HEK293 (cell line): ENCODE measurements around the gene POT1.

Source experiments
- CTCF ChIA-PET: fragments of 350-600 bp; formaldehyde crosslinking; extraction: SDS; loops from one replicate; lab custom pipeline; 2021; ENCODE audit warnings: antibody characterized with exemption; lab: Yijun Ruan, JAX
- POLR2A ChIA-PET: fragments of 300-600 bp; formaldehyde crosslinking; extraction: SDS; loops from one replicate; lab custom pipeline; 2020; ENCODE audit warnings: antibody characterized with exemption, inconsistent platforms; lab: Yijun Ruan, JAX
- H3K27ac ChIP-seq: fragments of 200-500 bp; sonication (Bioruptor generic); 2 replicates; pipeline ENCODE4 v1.5.1; 2014; ENCODE audit warnings: low read depth, low read length, control low read depth, inconsistent platforms; ENCODE audit errors: extremely low read depth
- H3K36me3 ChIP-seq, 2 experiments: fragments of 200-500 bp in 1 of 2; sonication (Bioruptor generic) in 1 of 2; 1 replicate in 1 of 2; 2 replicates in 1 of 2; pipeline ENCODE4 v1.5.1; 2014 to 2017; ENCODE audit warnings: inconsistent platforms in 2 of 2, low read length in 2 of 2; ENCODE audit not compliant: control insufficient read depth in 2 of 2, insufficient read depth in 1 of 2
- H3K4me1 ChIP-seq: fragments of 200-500 bp; sonication (Bioruptor generic); 2 replicates; pipeline ENCODE4 v1.5.1; 2014; ENCODE audit warnings: mild to moderate bottlenecking, low read length, inconsistent platforms; ENCODE audit not compliant: control insufficient read depth, insufficient read depth
- H3K4me3 ChIP-seq: 2 replicates; pipeline ENCODE4 v1.5.1; 2011; ENCODE audit warnings: low read depth, mild to moderate bottlenecking, control low read depth, low read length, moderate library complexity
- H3K9me3 ChIP-seq: fragments of 200-500 bp; sonication (Bioruptor generic); 2 replicates; pipeline ENCODE4 v1.5.1; 2014; ENCODE audit warnings: low read depth, low read length, inconsistent platforms; ENCODE audit not compliant: control insufficient read depth, insufficient read depth
- BCL11A ChIP-seq: fragments of 450-650 bp; formaldehyde crosslinking; IDR thresholded peaks from 2 replicates; pipeline ENCODE4 v1.5.1; 2016; ENCODE audit warnings: low read depth, missing biosample characterization, missing genetic modification characterization
- GLIS2 ChIP-seq: fragments of 450-650 bp; formaldehyde crosslinking; IDR thresholded peaks from 2 replicates; pipeline ENCODE4 v1.5.1; 2016; ENCODE audit warnings: missing biosample characterization, missing genetic modification characterization
- REPIN1 ChIP-seq: fragments of 450-650 bp; formaldehyde crosslinking; IDR thresholded peaks from 2 replicates; pipeline ENCODE4 v1.5.1; 2017; ENCODE audit warnings: missing biosample characterization, missing genetic modification characterization, low read depth
- ZNF10 ChIP-seq: fragments of 450-650 bp; formaldehyde crosslinking; IDR thresholded peaks from 2 replicates; pipeline ENCODE4 v1.5.1; 2017; ENCODE audit warnings: missing biosample characterization, missing genetic modification characterization
- ZNF140 ChIP-seq: fragments of 450-650 bp; formaldehyde crosslinking; IDR thresholded peaks from 2 replicates; pipeline ENCODE4 v1.5.1; 2016; ENCODE audit warnings: missing biosample characterization, missing genetic modification characterization
- ZNF169 ChIP-seq: fragments of 450-650 bp; formaldehyde crosslinking; IDR thresholded peaks from 2 replicates; pipeline ENCODE4 v1.5.1; 2016; ENCODE audit warnings: missing biosample characterization, missing genetic modification characterization
- ZNF19 ChIP-seq: fragments of 450-650 bp; formaldehyde crosslinking; IDR thresholded peaks from 2 replicates; pipeline ENCODE4; 2016; ENCODE audit warnings: missing biosample characterization, missing genetic modification characterization, low read depth
- ZNF37A ChIP-seq: fragments of 450-650 bp; IDR thresholded peaks from 2 replicates; pipeline ENCODE4 v1.5.1; 2018; ENCODE audit warnings: missing biosample characterization, missing genetic modification characterization
- ZNF600 ChIP-seq: fragments of 450-650 bp; formaldehyde crosslinking; IDR thresholded peaks from 2 replicates; pipeline ENCODE4 v1.5.1; 2016; ENCODE audit warnings: missing biosample characterization, missing genetic modification characterization
- ZSCAN23 ChIP-seq: fragments of 450-650 bp; formaldehyde crosslinking; IDR thresholded peaks from 2 replicates; pipeline ENCODE4 v1.5.1; 2016; ENCODE audit warnings: missing biosample characterization, missing genetic modification characterization
- TF ChIP-seq, protein P1 (sequence below): fragments of 450-650 bp; formaldehyde crosslinking; IDR thresholded peaks from 2 replicates; pipeline ENCODE4 v1.5.1; 2017; ENCODE audit warnings: missing biosample characterization, missing genetic modification characterization
- TF ChIP-seq, protein P2 (sequence below): fragments of 450-650 bp; formaldehyde crosslinking; IDR thresholded peaks from 2 replicates; pipeline ENCODE4; 2016; ENCODE audit warnings: missing biosample characterization, missing genetic modification characterization
- TF ChIP-seq, protein P3 (sequence below): fragments of 450-650 bp; formaldehyde crosslinking; IDR thresholded peaks from 2 replicates; pipeline ENCODE4 v1.5.1; 2016; ENCODE audit warnings: missing biosample characterization, missing genetic modification characterization, borderline replicate concordance
- TF ChIP-seq, protein P4 (sequence below): fragments of 450-650 bp; formaldehyde crosslinking; IDR thresholded peaks from 2 replicates; pipeline ENCODE4 v1.5.1; 2016; ENCODE audit warnings: missing biosample characterization, missing genetic modification characterization
- TF ChIP-seq, protein P5 (sequence below): fragments of 450-650 bp; formaldehyde crosslinking; IDR thresholded peaks from 2 replicates; pipeline ENCODE4 v1.5.1; 2016; ENCODE audit warnings: missing biosample characterization, missing genetic modification characterization

The POT1 gene

DNA sequence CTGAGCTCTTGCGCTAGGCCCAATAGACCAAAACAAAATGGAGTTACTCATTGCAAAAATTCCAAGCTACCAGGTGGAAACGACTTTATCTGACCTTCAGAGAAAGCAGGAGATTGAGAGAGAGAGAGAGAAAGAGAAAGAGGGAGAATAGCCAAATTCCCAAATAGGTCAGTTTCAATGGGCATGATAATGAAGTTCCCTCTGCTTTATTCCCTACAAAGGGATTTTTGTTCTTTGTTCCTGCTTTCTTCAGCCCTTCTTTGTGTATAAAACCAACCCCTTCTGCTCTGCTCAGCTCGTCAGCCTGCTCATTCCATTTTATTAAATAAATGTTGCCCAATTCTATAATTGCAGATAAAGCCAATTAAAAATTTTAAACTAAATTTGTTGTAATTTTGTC is 119.0 kb downstream of the POT1 start:
- POLR2A ChIA-PET: no interaction called here
- no peak overlapping the region for H3K4me3 ChIP-seq
- no peaks in the 10 kb centered on the region for H3K36me3 ChIP-seq
- H3K27ac ChIP-seq: no peak overlapping the region
- H3K4me1 ChIP-seq: no peaks in the 10 kb centered on the region
- no peaks in the 10 kb centered on the region for H3K9me3 ChIP-seq
- TF ChIP-seq ZNF169 (tag by site-specific recombination) (no peak), GLIS2 (tag by site-specific recombination) (no peak), ZSCAN23 (tag by site-specific recombination) (no peak), ZNF600 (no peak), ZNF37A (tag by site-specific recombination) (no peak)
- TF ChIP-seq, protein P1, sequence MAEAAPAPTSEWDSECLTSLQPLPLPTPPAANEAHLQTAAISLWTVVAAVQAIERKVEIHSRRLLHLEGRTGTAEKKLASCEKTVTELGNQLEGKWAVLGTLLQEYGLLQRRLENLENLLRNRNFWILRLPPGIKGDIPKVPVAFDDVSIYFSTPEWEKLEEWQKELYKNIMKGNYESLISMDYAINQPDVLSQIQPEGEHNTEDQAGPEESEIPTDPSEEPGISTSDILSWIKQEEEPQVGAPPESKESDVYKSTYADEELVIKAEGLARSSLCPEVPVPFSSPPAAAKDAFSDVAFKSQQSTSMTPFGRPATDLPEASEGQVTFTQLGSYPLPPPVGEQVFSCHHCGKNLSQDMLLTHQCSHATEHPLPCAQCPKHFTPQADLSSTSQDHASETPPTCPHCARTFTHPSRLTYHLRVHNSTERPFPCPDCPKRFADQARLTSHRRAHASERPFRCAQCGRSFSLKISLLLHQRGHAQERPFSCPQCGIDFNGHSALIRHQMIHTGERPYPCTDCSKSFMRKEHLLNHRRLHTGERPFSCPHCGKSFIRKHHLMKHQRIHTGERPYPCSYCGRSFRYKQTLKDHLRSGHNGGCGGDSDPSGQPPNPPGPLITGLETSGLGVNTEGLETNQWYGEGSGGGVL: no peak
- TF ChIP-seq, protein P2, sequence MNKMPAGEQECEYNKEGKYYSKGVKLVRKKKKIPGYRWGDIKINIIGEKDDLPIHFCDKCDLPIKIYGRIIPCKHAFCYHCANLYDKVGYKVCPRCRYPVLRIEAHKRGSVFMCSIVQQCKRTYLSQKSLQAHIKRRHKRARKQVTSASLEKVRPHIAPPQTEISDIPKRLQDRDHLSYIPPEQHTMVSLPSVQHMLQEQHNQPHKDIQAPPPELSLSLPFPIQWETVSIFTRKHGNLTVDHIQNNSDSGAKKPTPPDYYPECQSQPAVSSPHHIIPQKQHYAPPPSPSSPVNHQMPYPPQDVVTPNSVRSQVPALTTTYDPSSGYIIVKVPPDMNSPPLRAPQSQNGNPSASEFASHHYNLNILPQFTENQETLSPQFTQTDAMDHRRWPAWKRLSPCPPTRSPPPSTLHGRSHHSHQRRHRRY (tag by site-specific recombination): no peak
- TF ChIP-seq, protein P3, sequence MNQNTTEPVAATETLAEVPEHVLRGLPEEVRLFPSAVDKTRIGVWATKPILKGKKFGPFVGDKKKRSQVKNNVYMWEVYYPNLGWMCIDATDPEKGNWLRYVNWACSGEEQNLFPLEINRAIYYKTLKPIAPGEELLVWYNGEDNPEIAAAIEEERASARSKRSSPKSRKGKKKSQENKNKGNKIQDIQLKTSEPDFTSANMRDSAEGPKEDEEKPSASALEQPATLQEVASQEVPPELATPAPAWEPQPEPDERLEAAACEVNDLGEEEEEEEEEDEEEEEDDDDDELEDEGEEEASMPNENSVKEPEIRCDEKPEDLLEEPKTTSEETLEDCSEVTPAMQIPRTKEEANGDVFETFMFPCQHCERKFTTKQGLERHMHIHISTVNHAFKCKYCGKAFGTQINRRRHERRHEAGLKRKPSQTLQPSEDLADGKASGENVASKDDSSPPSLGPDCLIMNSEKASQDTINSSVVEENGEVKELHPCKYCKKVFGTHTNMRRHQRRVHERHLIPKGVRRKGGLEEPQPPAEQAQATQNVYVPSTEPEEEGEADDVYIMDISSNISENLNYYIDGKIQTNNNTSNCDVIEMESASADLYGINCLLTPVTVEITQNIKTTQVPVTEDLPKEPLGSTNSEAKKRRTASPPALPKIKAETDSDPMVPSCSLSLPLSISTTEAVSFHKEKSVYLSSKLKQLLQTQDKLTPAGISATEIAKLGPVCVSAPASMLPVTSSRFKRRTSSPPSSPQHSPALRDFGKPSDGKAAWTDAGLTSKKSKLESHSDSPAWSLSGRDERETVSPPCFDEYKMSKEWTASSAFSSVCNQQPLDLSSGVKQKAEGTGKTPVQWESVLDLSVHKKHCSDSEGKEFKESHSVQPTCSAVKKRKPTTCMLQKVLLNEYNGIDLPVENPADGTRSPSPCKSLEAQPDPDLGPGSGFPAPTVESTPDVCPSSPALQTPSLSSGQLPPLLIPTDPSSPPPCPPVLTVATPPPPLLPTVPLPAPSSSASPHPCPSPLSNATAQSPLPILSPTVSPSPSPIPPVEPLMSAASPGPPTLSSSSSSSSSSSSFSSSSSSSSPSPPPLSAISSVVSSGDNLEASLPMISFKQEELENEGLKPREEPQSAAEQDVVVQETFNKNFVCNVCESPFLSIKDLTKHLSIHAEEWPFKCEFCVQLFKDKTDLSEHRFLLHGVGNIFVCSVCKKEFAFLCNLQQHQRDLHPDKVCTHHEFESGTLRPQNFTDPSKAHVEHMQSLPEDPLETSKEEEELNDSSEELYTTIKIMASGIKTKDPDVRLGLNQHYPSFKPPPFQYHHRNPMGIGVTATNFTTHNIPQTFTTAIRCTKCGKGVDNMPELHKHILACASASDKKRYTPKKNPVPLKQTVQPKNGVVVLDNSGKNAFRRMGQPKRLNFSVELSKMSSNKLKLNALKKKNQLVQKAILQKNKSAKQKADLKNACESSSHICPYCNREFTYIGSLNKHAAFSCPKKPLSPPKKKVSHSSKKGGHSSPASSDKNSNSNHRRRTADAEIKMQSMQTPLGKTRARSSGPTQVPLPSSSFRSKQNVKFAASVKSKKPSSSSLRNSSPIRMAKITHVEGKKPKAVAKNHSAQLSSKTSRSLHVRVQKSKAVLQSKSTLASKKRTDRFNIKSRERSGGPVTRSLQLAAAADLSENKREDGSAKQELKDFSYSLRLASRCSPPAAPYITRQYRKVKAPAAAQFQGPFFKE (tag by site-specific recombination): no peak
- TF ChIP-seq, protein P4, sequence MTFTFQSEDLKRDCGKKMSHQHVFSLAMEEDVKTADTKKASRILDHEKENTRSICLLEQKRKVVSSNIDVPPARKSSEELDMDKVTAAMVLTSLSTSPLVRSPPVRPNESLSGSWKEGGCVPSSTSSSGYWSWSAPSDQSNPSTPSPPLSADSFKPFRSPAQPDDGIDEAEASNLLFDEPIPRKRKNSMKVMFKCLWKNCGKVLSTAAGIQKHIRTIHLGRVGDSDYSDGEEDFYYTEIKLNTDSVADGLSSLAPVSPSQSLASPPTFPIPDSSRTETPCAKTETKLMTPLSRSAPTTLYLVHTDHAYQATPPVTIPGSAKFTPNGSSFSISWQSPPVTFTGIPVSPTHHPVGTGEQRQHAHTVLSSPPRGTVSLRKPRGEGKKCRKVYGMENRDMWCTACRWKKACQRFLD (tag by site-specific recombination): no peak
- CTCF ChIA-PET: no interaction called here

DNA sequence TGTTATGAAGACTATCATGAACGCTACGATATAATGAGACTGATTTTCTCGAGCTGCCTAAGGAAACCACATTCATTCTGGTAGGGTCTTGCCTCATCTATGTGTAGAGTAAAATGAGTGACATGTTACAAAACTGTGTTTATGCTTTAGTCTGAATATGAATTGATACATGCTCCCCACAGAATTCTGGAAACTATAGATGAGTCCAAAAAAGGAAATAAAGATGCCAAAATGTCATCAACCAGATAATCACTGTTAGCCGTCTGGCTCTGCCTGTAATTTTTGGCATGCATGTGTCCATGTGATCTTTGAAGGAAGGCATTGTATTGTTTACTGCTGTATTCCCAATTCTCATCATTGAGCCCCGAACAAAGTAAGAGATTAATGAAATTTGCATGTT is 121.4 kb downstream of the POT1 start:
- Histone ChIP-seq H3K9me3 (no peaks in the 10 kb centered on the region), H3K4me1 (no peaks in the 10 kb centered on the region), H3K36me3 (no peaks in the 10 kb centered on the region), H3K4me3 (no peak overlapping the region), H3K27ac (no peak overlapping the region)
- CTCF ChIA-PET: interaction anchor here (0.7 kb wide), 1 partner anchor 58 kb away, joined by 4 read pairs; no protein-coding TSS in a partner anchor
- TF ChIP-seq ZNF140 (no peak), ZNF19 (tag by site-specific recombination) (no peak), ZNF10 (tag by site-specific recombination) (no peak), REPIN1 (tag by site-specific recombination) (no peak), BCL11A (tag by site-specific recombination) (no peak)
- TF ChIP-seq, protein P5, sequence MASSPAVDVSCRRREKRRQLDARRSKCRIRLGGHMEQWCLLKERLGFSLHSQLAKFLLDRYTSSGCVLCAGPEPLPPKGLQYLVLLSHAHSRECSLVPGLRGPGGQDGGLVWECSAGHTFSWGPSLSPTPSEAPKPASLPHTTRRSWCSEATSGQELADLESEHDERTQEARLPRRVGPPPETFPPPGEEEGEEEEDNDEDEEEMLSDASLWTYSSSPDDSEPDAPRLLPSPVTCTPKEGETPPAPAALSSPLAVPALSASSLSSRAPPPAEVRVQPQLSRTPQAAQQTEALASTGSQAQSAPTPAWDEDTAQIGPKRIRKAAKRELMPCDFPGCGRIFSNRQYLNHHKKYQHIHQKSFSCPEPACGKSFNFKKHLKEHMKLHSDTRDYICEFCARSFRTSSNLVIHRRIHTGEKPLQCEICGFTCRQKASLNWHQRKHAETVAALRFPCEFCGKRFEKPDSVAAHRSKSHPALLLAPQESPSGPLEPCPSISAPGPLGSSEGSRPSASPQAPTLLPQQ (tag by site-specific recombination): no peak
- POLR2A ChIA-PET: no interaction called here
